GM12892 (cell line): ENCODE measurements around the gene ANKRD55.

Source experiments
- POLR2A ChIP-seq: IDR thresholded peaks from 2 replicates; pipeline ENCODE4 v1.6.1; 2011; ENCODE audit warnings: low read depth, low read length, control low read depth
- POLR2AphosphoS5 ChIP-seq: IDR thresholded peaks from 2 replicates; pipeline ENCODE4 v1.6.1; 2011; ENCODE audit warnings: low read depth, low read length, control low read depth

DNA sequence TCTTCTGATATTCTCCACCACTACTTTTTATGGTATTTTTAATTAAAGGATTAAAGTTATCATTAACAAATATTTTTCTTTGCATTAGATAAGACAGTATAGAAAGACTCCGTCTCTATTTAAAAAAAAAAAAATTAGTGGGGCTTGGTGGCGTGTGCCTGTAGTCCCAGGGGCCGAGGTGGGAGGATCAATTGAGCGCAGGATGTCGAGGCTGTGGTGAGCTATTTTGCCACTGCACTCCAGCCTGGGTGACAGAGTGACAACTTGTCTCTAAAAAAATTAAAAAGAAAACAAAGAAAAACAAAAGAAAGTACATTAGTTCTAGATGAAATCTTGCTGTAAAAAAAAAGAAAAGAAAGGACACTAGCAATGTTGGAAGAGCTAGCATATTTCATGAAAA lies 141.0 kb downstream of the ANKRD55 start:
- TF ChIP-seq POLR2A (no peak), POLR2AphosphoS5 (no peak)
